Activated CD4-positive, alpha-beta T cell treated with anti-CD3 and anti-CD28 coated beads, Interleukin-2, amount 10 ng/mL, durations not matched to agents 7 days and 5 days (primary cell): ENCODE results near the gene WDR1. TPM values are rescaled to one million over a fixed set of nuclear protein-coding genes. Genes with fewer than 3 reads are reported as not detected.

Source experiments
- CTCF ChIA-PET: fragments of 350-600 bp; sonication (Branson Sonifier 250); formaldehyde crosslinking; loops from one replicate; lab custom pipeline; 2021; ENCODE audit warnings: antibody characterized with exemption; lab: Charles Lee
- POLR2A ChIA-PET: fragments of 350-600 bp; sonication (Branson Sonifier 250); formaldehyde crosslinking; loops from one replicate; lab custom pipeline; 2021; ENCODE audit warnings: antibody characterized with exemption; lab: Charles Lee
- DNase-seq: peaks from one replicate; pipeline ENCODE4 v3.0.0-alpha.2; 2020
- H3K27ac Mint-ChIP-seq: one replicate; pipeline ENCODE4 v1.8.0; 2021; ENCODE audit warnings: mild to moderate bottlenecking, moderate library complexity, mixed read lengths
- H3K27me3 Mint-ChIP-seq: one replicate; pipeline ENCODE4 v1.8.0; 2021; ENCODE audit warnings: mixed read lengths
- H3K36me3 Mint-ChIP-seq: one replicate; pipeline ENCODE4 v1.8.0; 2021; ENCODE audit warnings: low read depth, mixed read lengths
- H3K4me1 Mint-ChIP-seq: one replicate; pipeline ENCODE4 v1.8.0; 2021; ENCODE audit warnings: mixed read lengths
- H3K4me3 Mint-ChIP-seq: one replicate; pipeline ENCODE4 v1.8.0; 2021; ENCODE audit warnings: mild to moderate bottlenecking, moderate library complexity, mixed read lengths
- H3K9me3 Mint-ChIP-seq: one replicate; pipeline ENCODE4 v1.8.0; 2021; ENCODE audit warnings: mixed read lengths
- total RNA-seq, 2 experiments: library from RNA; stranded (reverse); gene quantifications; one replicate each; pipeline ENCODE4 v1.2.3, GENCODE V29; 2021

WDR1 gene
- total RNA-seq, 2 experiments from 2014 or later: 452 to 454 TPM

DNA sequence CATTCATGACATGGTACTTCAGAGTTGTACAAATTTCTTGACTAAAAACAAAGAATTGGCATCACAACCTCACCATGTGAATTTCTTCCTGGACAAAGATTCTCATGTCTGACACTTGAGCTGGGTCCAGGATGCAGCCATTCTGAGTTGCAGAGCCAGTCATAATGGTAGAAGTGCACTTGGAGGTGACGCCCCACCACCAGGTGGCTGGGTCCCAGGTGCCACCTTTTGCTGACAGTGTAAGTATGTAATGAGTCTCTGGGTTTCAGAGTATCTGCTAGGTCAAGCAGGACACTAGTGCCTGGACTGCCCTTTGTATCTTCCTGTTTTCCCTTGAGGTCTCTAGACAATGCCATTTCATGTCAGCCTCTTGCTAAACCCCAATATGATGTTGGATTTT, 36.6 kb upstream of the WDR1 start:
- peaks cover 4% of the 10 kb centered on the region for H3K9me3 Mint-ChIP-seq
- CTCF ChIA-PET: interaction anchor here (0.6 to 1.8 kb wide), 3 partner anchors 10 to 385 kb away, joined by 3 to 8 read pairs (median 4); no protein-coding TSS in a partner anchor

GRCh38 chr4:10151182-10151581, 34.6 kb upstream of the WDR1 start:
- Mint-ChIP-seq H3K4me1 (no peaks in the 10 kb centered on the region), H3K36me3 (no peaks in the 10 kb centered on the region), H3K9me3 (peaks cover 4% of the 10 kb centered on the region), H3K27me3 (no peaks in the 10 kb centered on the region), H3K27ac (no peak overlapping the region), H3K4me3 (no peak overlapping the region)
- no peak for DNase-seq
- ChIA-PET CTCF (interaction anchor here (0.9 to 1.7 kb wide), 6 partner anchors 10 to 368 kb away, joined by 3 to 4 read pairs (median 4); no protein-coding TSS in a partner anchor), POLR2A (interaction anchor here (0.5 kb wide), 1 partner anchor 28 kb away, joined by 3 read pairs; no protein-coding TSS in a partner anchor)

More for the DNA sequence above, 36.6 kb upstream of the WDR1 start:
- DNase-seq: no peak
- POLR2A ChIA-PET: no interaction called here
- Mint-ChIP-seq H3K27me3 (no peaks in the 10 kb centered on the region), H3K4me1 (peaks cover 4% of the 10 kb centered on the region), H3K27ac (no peak overlapping the region), H3K4me3 (no peak overlapping the region), H3K36me3 (no peaks in the 10 kb centered on the region)

GRCh38 chr4:10144966-10145365, 28.4 kb upstream of the WDR1 start:
- CTCF ChIA-PET: interaction anchor here (0.7 to 2.0 kb wide), 3 partner anchors 10 to 15 kb away, joined by 3 to 7 read pairs (median 5); no protein-coding TSS in a partner anchor
- Mint-ChIP-seq H3K4me1 (no peaks in the 10 kb centered on the region), H3K4me3 (no peak overlapping the region), H3K36me3 (no peaks in the 10 kb centered on the region), H3K27me3 (peaks cover 2% of the 10 kb centered on the region), H3K9me3 (no peaks in the 10 kb centered on the region), H3K27ac (no peak overlapping the region)
- POLR2A ChIA-PET: no interaction called here
- DNase-seq: no peak

DNA sequence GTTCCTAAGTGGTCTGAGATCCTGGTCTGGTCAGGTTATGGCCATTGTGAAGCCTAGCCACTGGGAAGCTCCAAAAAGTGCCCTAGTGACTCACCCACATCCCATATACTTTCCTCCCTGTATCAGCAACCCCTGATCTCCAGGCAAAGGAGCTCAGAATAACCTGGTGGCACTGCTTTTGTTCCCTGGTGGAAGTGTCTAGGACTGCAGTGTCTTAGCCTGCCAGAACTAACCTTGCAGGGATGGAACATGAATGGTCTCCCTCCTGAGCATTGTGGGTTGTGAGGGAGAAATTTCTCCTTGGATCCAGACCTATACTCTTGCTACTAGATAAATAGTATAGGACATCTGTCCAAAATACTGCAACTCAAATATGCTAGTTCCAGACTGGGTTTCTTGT, 27.9 kb upstream of the WDR1 start:
- no peak overlapping the region for H3K27ac Mint-ChIP-seq
- H3K4me1 Mint-ChIP-seq: no peaks in the 10 kb centered on the region
- DNase-seq: no peak
- H3K27me3 Mint-ChIP-seq: peaks cover 2% of the 10 kb centered on the region
- H3K9me3 Mint-ChIP-seq: no peaks in the 10 kb centered on the region
- CTCF ChIA-PET: interaction anchor here (0.7 to 2.4 kb wide), 5 partner anchors 10 to 16 kb away, joined by 3 to 7 read pairs (median 5); no protein-coding TSS in a partner anchor
- POLR2A ChIA-PET: no interaction called here
- no peak overlapping the region for H3K4me3 Mint-ChIP-seq
- H3K36me3 Mint-ChIP-seq: no peaks in the 10 kb centered on the region

- ChIA-PET POLR2A (no interaction called here), CTCF (interaction anchor here (1.1 to 2.4 kb wide), 3 partner anchors 12 to 14 kb away, joined by 3 to 5 read pairs (median 4); no protein-coding TSS in a partner anchor)
- Mint-ChIP-seq H3K9me3 (no peaks in the 10 kb centered on the region), H3K36me3 (no peaks in the 10 kb centered on the region), H3K27ac (no peak overlapping the region), H3K4me1 (no peaks in the 10 kb centered on the region), H3K27me3 (peaks cover 2% of the 10 kb centered on the region), H3K4me3 (no peak overlapping the region)
- DNase-seq: no peak
Observed at GRCh38 chr4:10143171-10143570, 26.6 kb upstream of the WDR1 start.

- Mint-ChIP-seq H3K4me1 (no peaks in the 10 kb centered on the region), H3K9me3 (no peaks in the 10 kb centered on the region), H3K27me3 (peaks cover 2% of the 10 kb centered on the region), H3K36me3 (no peaks in the 10 kb centered on the region), H3K27ac (no peak overlapping the region), H3K4me3 (no peak overlapping the region)
- ChIA-PET POLR2A (no interaction called here), CTCF (interaction anchor here (0.8 to 2.0 kb wide), 5 partner anchors 11 to 126 kb away, joined by 3 to 5 read pairs (median 3); no protein-coding TSS in a partner anchor)
- no peak for DNase-seq
Observed at GRCh38 chr4:10140866-10141759, 24.5 kb upstream of the WDR1 start.

- H3K27ac Mint-ChIP-seq: no peak overlapping the region
- H3K36me3 Mint-ChIP-seq: no peaks in the 10 kb centered on the region
- DNase-seq: no peak
- ChIA-PET CTCF (no interaction called here), POLR2A (no interaction called here)
- H3K4me3 Mint-ChIP-seq: no peak overlapping the region
- no peaks in the 10 kb centered on the region for H3K4me1 Mint-ChIP-seq
- H3K9me3 Mint-ChIP-seq: no peaks in the 10 kb centered on the region
- peaks cover 2% of the 10 kb centered on the region for H3K27me3 Mint-ChIP-seq
Observed at GRCh38 chr4:10139518-10139917, 22.9 kb upstream of the WDR1 start.

GRCh38 chr4:10135260-10135659, 18.7 kb upstream of the WDR1 start:
- no peak overlapping the region for H3K27ac Mint-ChIP-seq
- CTCF ChIA-PET: no interaction called here
- peaks cover 2% of the 10 kb centered on the region for H3K9me3 Mint-ChIP-seq
- POLR2A ChIA-PET: no interaction called here
- DNase-seq: no peak
- no peak overlapping the region for H3K4me3 Mint-ChIP-seq
- H3K27me3 Mint-ChIP-seq: no peaks in the 10 kb centered on the region
- H3K4me1 Mint-ChIP-seq: no peaks in the 10 kb centered on the region
- H3K36me3 Mint-ChIP-seq: no peaks in the 10 kb centered on the region

GRCh38 chr4:10134141-10134540, 17.5 kb upstream of the WDR1 start:
- CTCF ChIA-PET: interaction anchor here (1.3 kb wide), 1 partner anchor 327 kb away, joined by 3 read pairs; no protein-coding TSS in a partner anchor
- no peak overlapping the region for H3K27ac Mint-ChIP-seq
- H3K27me3 Mint-ChIP-seq: no peaks in the 10 kb centered on the region
- POLR2A ChIA-PET: no interaction called here
- no peaks in the 10 kb centered on the region for H3K4me1 Mint-ChIP-seq
- H3K36me3 Mint-ChIP-seq: no peaks in the 10 kb centered on the region
- peaks cover 2% of the 10 kb centered on the region for H3K9me3 Mint-ChIP-seq
- no peak overlapping the region for H3K4me3 Mint-ChIP-seq
- no peak for DNase-seq

GRCh38 chr4:10131202-10131601, 14.6 kb upstream of the WDR1 start:
- ChIA-PET CTCF (interaction anchor here (2.5 to 3.4 kb wide), 2 partner anchors 11 to 12 kb away, joined by 10 to 27 read pairs; partner anchors contain the start of gene WDR1), POLR2A (no interaction called here)
- no peak overlapping the region for H3K27ac Mint-ChIP-seq

DNA sequence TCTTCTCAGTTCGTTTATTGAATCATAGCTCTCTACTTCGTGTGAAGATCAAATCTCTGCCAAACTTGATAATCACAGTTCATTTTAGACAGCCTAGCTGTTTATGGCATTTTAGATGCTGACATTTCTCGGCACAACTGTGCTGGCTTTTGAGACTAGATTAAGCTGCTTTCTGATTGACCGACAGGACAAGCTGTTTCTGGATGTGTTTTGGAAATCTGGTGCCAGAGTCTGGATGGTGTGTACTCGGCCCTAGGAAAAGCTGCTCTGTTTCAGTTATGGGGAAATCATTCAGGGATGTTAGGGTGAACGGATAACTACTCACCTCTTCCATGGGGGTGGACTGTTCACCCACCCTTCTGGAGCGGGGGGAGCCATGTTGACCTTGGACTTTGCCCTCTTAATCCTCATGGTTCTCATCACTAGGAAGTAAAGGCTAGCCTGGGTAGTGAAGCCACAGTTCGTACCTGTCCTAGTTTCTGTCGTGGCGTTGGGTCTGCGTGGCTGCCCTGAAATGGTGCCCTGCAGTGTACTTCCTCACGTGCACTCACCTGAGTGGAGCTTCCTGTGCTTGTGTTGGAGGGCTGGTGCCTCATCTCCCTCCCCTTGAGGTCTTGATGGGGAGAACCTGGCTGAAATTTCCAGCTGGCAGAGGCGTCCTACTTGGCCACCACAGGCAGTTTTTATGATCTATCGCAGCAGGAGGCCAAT, 13.7 kb upstream of the WDR1 start:
- H3K9me3 Mint-ChIP-seq: peaks cover 2% of the 10 kb centered on the region
- H3K27me3 Mint-ChIP-seq: no peaks in the 10 kb centered on the region
- no peak overlapping the region for H3K4me3 Mint-ChIP-seq
- no peaks in the 10 kb centered on the region for H3K4me1 Mint-ChIP-seq
- DNase-seq: no peak
- no peak overlapping the region for H3K27ac Mint-ChIP-seq
- ChIA-PET CTCF (interaction anchor here (1.9 to 3.4 kb wide), 2 partner anchors 11 to 35 kb away, joined by 5 to 27 read pairs; partner anchors contain the start of gene WDR1), POLR2A (no interaction called here)
- H3K36me3 Mint-ChIP-seq: no peaks in the 10 kb centered on the region

More at GRCh38 chr4:10131202-10131601, 14.6 kb upstream of the WDR1 start:
- no peaks in the 10 kb centered on the region for H3K36me3 Mint-ChIP-seq
- H3K9me3 Mint-ChIP-seq: peaks cover 2% of the 10 kb centered on the region
- DNase-seq: no peak
- H3K4me1 Mint-ChIP-seq: no peaks in the 10 kb centered on the region
- no peak overlapping the region for H3K4me3 Mint-ChIP-seq
- H3K27me3 Mint-ChIP-seq: no peaks in the 10 kb centered on the region
